Measurements from ENCODE around the gene TECR. TPM values are rescaled to one million over a fixed set of nuclear protein-coding genes. Genes with fewer than 3 reads are reported as not detected.

Gene TECR
- total RNA-seq, 4 donors from 2014 or later, result 36.6 to 145 (median 69.3) TPM

DNA sequence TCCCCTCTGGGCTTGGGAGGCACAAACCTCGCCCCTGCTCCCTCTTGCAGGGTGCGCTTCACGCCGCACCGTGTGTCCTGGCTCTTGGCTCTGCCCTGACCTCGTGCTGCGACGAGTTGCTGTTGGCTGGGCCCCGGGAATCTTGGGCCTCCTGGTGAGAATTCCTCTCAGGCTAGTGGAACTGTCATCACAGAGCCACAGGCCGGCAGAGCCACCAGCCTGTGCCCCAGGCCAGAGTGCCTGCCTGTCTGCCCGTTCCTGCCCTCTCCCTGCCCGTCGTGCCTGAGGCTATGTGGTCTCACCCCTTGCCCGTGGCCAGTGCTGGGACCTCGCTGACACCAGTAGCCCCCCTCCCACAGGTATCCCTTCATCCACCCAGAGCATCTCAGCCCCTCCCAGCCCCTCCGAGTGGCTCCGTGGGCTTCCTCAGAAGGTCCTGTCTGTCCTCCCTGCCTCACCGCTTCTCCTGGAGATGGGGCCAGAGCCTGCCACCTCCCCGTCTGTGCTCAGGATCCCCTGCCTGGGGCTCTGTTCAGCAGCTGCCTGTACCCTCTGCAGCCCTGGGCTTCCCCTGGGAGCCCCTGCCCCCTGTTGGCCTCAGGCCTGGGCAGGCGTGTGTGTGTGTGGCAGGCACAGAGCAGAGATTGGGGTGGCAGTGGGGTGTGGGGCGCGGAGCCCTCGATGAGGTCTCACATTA lies 29.1 kb downstream of the TECR start:
- no peak overlapping the region for H3K27ac ChIP-seq
- no peak for TF ChIP-seq POLR2AphosphoS5 (IDR thresholded peaks at IDR 0.05)
- TF ChIP-seq EP300 (IDR thresholded peaks at IDR 0.05; ENCODE audit: low read depth), result no peak
- TF ChIP-seq, protein P1, sequence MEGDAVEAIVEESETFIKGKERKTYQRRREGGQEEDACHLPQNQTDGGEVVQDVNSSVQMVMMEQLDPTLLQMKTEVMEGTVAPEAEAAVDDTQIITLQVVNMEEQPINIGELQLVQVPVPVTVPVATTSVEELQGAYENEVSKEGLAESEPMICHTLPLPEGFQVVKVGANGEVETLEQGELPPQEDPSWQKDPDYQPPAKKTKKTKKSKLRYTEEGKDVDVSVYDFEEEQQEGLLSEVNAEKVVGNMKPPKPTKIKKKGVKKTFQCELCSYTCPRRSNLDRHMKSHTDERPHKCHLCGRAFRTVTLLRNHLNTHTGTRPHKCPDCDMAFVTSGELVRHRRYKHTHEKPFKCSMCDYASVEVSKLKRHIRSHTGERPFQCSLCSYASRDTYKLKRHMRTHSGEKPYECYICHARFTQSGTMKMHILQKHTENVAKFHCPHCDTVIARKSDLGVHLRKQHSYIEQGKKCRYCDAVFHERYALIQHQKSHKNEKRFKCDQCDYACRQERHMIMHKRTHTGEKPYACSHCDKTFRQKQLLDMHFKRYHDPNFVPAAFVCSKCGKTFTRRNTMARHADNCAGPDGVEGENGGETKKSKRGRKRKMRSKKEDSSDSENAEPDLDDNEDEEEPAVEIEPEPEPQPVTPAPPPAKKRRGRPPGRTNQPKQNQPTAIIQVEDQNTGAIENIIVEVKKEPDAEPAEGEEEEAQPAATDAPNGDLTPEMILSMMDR (IDR thresholded peaks at IDR 0.05), result no peak
- TF ChIP-seq POLR2A (IDR thresholded peaks at IDR 0.05), result no peak
- intact Hi-C loops (cut with DNase I; ENCODE audit: low total_unique reads) (no loop called here), in situ Hi-C loops (cut with MboI; ENCODE audit: low pct_ligation_motif_present in 1 of 4, low pct_unique_long_range_greater_than_20kb in 1 of 4, low sequenced_read_pairs in 3 of 4) (loop anchor here in 1 of 4 donors (25.0 kb wide), 1 partner anchor 329 kb away; the partner anchor contains the start of gene OR7A17)
- 89% methylated on average over 23 of the region's 23 CpGs; no CpG with 5 or more reads in 1 of the 2 donors for WGBS, 2 donors (ENCODE audit: low coverage in 1 of 2)
- H3K36me3 ChIP-seq, result no peaks in the 10 kb centered on the region
- H3K27me3 ChIP-seq, result no peaks in the 10 kb centered on the region
- H3K9me3 ChIP-seq, result no peaks in the 10 kb centered on the region
- peaks cover 0 to 18% (median 13%) of the 10 kb centered on the region in 4 donors for H3K4me1 ChIP-seq
- no peak for DNase-seq
- H3K4me3 ChIP-seq, result no peak overlapping the region

DNA sequence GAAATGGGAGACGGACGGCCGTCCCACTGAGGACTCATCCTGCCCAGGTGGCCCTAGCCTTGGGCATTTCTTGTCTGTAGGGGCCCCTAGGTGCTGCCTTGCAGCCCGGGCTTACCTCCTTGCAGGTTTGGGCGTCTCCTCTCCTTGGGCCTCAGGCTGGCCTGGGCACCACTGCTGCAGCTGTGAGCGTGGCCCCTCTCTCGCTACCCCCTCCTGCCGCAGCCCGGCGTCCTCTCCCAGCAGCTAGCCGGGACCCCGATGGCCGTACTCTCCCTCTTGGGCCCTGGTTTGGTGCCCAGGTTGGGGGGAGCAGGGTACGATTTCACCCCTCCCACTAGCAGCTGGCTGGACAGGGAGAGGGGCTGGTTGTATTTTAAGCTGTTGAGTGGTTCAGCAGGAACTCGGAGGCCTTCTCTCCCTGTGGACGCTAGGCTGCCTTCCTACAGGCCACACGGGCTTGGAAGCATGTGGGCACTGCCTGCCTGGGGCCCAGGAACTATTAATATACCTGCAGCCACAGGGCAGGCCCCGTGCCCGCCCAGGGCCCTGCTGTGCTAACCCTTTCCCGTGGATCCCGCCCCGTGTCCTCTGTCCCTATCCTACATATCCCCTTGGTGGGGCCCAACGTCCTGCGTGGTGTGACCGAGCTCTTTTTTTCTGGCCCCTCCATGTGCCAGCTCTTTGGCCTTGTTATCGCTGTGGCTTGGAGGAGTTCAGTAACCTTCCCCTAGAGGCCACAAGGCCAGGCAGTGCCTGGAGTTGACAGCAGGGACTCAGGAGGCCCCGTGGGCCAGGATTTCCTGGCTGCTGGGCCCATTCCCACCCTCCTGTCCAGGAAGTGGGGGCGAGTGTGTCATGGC lies 30.8 kb downstream of the TECR start:
- no peak overlapping the region for H3K4me3 ChIP-seq
- intact Hi-C loops (cut with DNase I; ENCODE audit: low total_unique reads) (no loop called here), in situ Hi-C loops (cut with MboI; ENCODE audit: low pct_ligation_motif_present in 1 of 4, low pct_unique_long_range_greater_than_20kb in 1 of 4, low sequenced_read_pairs in 3 of 4) (loop anchor here in 1 of 4 donors (25.0 kb wide), 1 partner anchor 327 kb away; the partner anchor contains the start of gene OR7A17)
- no peak for DNase-seq
- TF ChIP-seq EP300 (IDR thresholded peaks at IDR 0.05; ENCODE audit: low read depth) (no peak), POLR2A (IDR thresholded peaks at IDR 0.05) (no peak), POLR2AphosphoS5 (IDR thresholded peaks at IDR 0.05) (no peak)
- TF ChIP-seq, protein P1 (IDR thresholded peaks at IDR 0.05), result no peak
- no peak overlapping the region for H3K27ac ChIP-seq
- H3K4me1 ChIP-seq, result peaks cover 0 to 13% (median 10%) of the 10 kb centered on the region in 4 donors
- 60 to 84% methylated on average over 1 to 28 of the region's 28 CpGs for WGBS, 2 donors (ENCODE audit: low coverage in 1 of 2)
- H3K9me3 ChIP-seq, result no peaks in the 10 kb centered on the region
- peaks cover 0 to 4% (median 0%) of the 10 kb centered on the region in 4 donors for H3K36me3 ChIP-seq
- H3K27me3 ChIP-seq, result no peaks in the 10 kb centered on the region

DNA sequence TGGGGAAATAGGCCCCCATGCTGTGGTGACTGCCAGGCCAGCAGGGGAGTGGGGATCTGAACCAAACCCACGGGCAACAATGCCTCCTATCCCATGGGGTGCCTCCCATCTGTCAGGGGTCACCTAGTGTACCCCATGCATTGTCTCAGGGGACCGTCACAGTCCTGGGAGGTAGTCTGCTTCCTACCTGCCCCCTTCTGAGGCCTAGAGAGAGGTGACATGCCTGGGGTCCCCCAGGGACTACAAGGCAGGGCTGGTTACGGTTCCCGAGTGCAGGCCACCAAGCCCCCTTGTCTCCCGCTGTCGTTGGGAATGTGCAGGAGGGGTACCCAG lies 31.3 kb downstream of the TECR start:
- Histone ChIP-seq H3K4me3 (no peak overlapping the region), H3K27me3 (no peaks in the 10 kb centered on the region), H3K36me3 (peaks cover 0 to 10% (median 0%) of the 10 kb centered on the region in 4 donors), H3K27ac (no peak overlapping the region), H3K4me1 (peaks cover 0 to 13% (median 10%) of the 10 kb centered on the region in 4 donors), H3K9me3 (no peaks in the 10 kb centered on the region)
- in situ Hi-C loops (cut with MboI; ENCODE audit: low pct_ligation_motif_present in 1 of 4, low pct_unique_long_range_greater_than_20kb in 1 of 4, low sequenced_read_pairs in 3 of 4) (loop anchor here in 1 of 4 donors (25.0 kb wide), 1 partner anchor 327 kb away; the partner anchor contains the start of gene OR7A17), intact Hi-C loops (cut with DNase I; ENCODE audit: low total_unique reads) (no loop called here)
- WGBS, 2 donors (ENCODE audit: low coverage in 1 of 2), result 90% methylated on average over 6 of the region's 6 CpGs; no CpG with 5 or more reads in 1 of the 2 donors
- no peak for TF ChIP-seq EP300 (IDR thresholded peaks at IDR 0.05; ENCODE audit: low read depth)
- no peak for TF ChIP-seq POLR2AphosphoS5 (IDR thresholded peaks at IDR 0.05)
- TF ChIP-seq, protein P1 (IDR thresholded peaks at IDR 0.05), result no peak
- no peak for TF ChIP-seq POLR2A (IDR thresholded peaks at IDR 0.05)
- no peak for DNase-seq

DNA sequence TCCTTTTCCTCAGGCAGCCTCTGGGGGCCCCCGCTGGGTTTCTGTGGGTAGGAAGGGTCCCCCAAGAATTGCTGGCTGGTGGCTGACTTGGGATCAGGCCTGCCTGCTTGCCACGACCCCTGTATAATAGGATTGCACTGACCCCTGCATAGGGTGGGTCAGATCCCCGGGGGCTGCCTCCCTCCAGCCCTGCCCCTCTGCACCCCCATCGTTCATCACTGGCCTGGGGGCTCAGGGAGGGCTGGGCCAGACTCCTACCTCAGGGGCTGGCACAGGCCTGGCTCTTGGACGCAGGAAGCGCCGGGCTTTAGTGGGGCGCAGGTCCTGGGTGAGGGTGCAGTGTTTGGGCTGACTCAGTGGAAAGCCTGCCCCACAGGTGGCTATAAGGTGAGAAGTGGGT lies 31.9 kb downstream of the TECR start:
- H3K27me3 ChIP-seq, result no peaks in the 10 kb centered on the region
- no peaks in the 10 kb centered on the region for H3K9me3 ChIP-seq
- peaks cover 0 to 15% (median 0%) of the 10 kb centered on the region in 4 donors for H3K36me3 ChIP-seq
- WGBS, 2 donors (ENCODE audit: low coverage in 1 of 2), result 81% methylated on average over 8 of the region's 8 CpGs; no CpG with 5 or more reads in 1 of the 2 donors
- no peak for TF ChIP-seq EP300 (IDR thresholded peaks at IDR 0.05; ENCODE audit: low read depth)
- TF ChIP-seq, protein P1 (IDR thresholded peaks at IDR 0.05), result no peak
- no peak for TF ChIP-seq POLR2AphosphoS5 (IDR thresholded peaks at IDR 0.05)
- no peak for TF ChIP-seq POLR2A (IDR thresholded peaks at IDR 0.05)
- H3K4me3 ChIP-seq, result no peak overlapping the region
- intact Hi-C loops (cut with DNase I; ENCODE audit: low total_unique reads) (no loop called here), in situ Hi-C loops (cut with MboI; ENCODE audit: low pct_ligation_motif_present in 1 of 4, low pct_unique_long_range_greater_than_20kb in 1 of 4, low sequenced_read_pairs in 3 of 4) (loop anchor here in 1 of 4 donors (25.0 kb wide), 1 partner anchor 326 kb away; the partner anchor contains the start of gene OR7A17)
- H3K4me1 ChIP-seq, result peaks cover 0 to 10% (median 8%) of the 10 kb centered on the region in 4 donors
- no peak for DNase-seq
- H3K27ac ChIP-seq, result peak overlapping the region in 1 of 4 donors; percentile 36
